ENCODE measurements around the gene ZNF793. TPM values are rescaled to one million over a fixed set of nuclear protein-coding genes. Genes with fewer than 3 reads are reported as not detected.

The ZNF793 gene
- total RNA-seq, 2 experiments from 2014 or later, result 0.25 to 0.53 TPM

GRCh38 chr19:37505958-37506386, 767 bp upstream of the ZNF793 start:
- DNase-seq (ENCODE audit: low spot score), result no peak
- CTCF ChIA-PET (ENCODE audit: unreplicated experiment), result no interaction called here
- peak overlapping the region; percentile 73 for H2AFZ ChIP-seq (ENCODE audit: low read length)

GRCh38 chr19:37507167-37507464, 377 bp downstream of the ZNF793 start:
- Histone ChIP-seq H3K4me2 (ENCODE audit: low read length) (peak overlapping the region; percentile 54; the same call in 1 of the 2 replicates), H3K36me3 (ENCODE audit: insufficient read depth, low read length) (no peaks in the 10 kb centered on the region), H2AFZ (ENCODE audit: low read length) (no peak overlapping the region), H3K27ac (ENCODE audit: low read depth, low read length, poor library complexity, severe bottlenecking) (no peak overlapping the region), H3K4me1 (ENCODE audit: insufficient read depth, low read length, poor library complexity, severe bottlenecking) (no peaks in the 10 kb centered on the region), H4K20me1 (ENCODE audit: insufficient read depth, low read length) (no peaks in the 10 kb centered on the region), H3K79me2 (ENCODE audit: insufficient read depth, low read depth, low read length) (no peaks in the 10 kb centered on the region), H3K9me2 (ENCODE audit: insufficient read depth, low read length) (no peaks in the 10 kb centered on the region), H3K4me3 (ENCODE audit: low read depth, low read length, poor library complexity, severe bottlenecking) (no peak overlapping the region), H3K9me3 (ENCODE audit: low read length) (no peaks in the 10 kb centered on the region)
- POLR2A ChIA-PET, result no interaction called here
- intact Hi-C loops (cut with micrococcal nuclease; ENCODE audit: unreplicated experiment), result no loop called here
- CTCF ChIA-PET (ENCODE audit: unreplicated experiment), result no interaction called here
- no peak for DNase-seq (ENCODE audit: low spot score)
- TF ChIP-seq EZH2phosphoT487 (IDR thresholded peaks at IDR 0.05; ENCODE audit: borderline replicate concordance, low read depth, low read length), result no peak
- no peak for TF ChIP-seq CTCF (conservative IDR thresholded peaks at IDR 0.05; ENCODE audit: low read length)
- no TSS peak for BruUV-seq (replicated peaks)

More at GRCh38 chr19:37505958-37506386, 767 bp upstream of the ZNF793 start:
- Histone ChIP-seq H3K4me1 (ENCODE audit: insufficient read depth, low read length, poor library complexity, severe bottlenecking) (no peaks in the 10 kb centered on the region), H3K9me2 (ENCODE audit: insufficient read depth, low read length) (no peaks in the 10 kb centered on the region), H3K27ac (ENCODE audit: low read depth, low read length, poor library complexity, severe bottlenecking) (no peak overlapping the region), H3K36me3 (ENCODE audit: insufficient read depth, low read length) (no peaks in the 10 kb centered on the region), H3K9me3 (ENCODE audit: low read length) (no peaks in the 10 kb centered on the region), H3K79me2 (ENCODE audit: insufficient read depth, low read depth, low read length) (no peaks in the 10 kb centered on the region), H4K20me1 (ENCODE audit: insufficient read depth, low read length) (no peaks in the 10 kb centered on the region), H3K4me2 (ENCODE audit: low read length) (peak overlapping the region; percentile 54), H3K4me3 (ENCODE audit: low read depth, low read length, poor library complexity, severe bottlenecking) (peak overlapping the region; percentile 51)
- BruUV-seq (replicated peaks), result no TSS peak
- TF ChIP-seq CTCF (conservative IDR thresholded peaks at IDR 0.05; ENCODE audit: low read length) (no peak), EZH2phosphoT487 (IDR thresholded peaks at IDR 0.05; ENCODE audit: borderline replicate concordance, low read depth, low read length) (no peak)
- POLR2A ChIA-PET, result no interaction called here
- intact Hi-C loops (cut with micrococcal nuclease; ENCODE audit: unreplicated experiment), result no loop called here

- Histone ChIP-seq H3K36me3 (ENCODE audit: insufficient read depth, low read length) (no peaks in the 10 kb centered on the region), H3K9me2 (ENCODE audit: insufficient read depth, low read length) (no peaks in the 10 kb centered on the region), H3K9me3 (ENCODE audit: low read length) (no peaks in the 10 kb centered on the region), H2AFZ (ENCODE audit: low read length) (no peak overlapping the region), H3K4me3 (ENCODE audit: low read depth, low read length, poor library complexity, severe bottlenecking) (no peak overlapping the region), H3K79me2 (ENCODE audit: insufficient read depth, low read depth, low read length) (no peaks in the 10 kb centered on the region), H3K27ac (ENCODE audit: low read depth, low read length, poor library complexity, severe bottlenecking) (no peak overlapping the region), H3K4me2 (ENCODE audit: low read length) (no peak overlapping the region), H4K20me1 (ENCODE audit: insufficient read depth, low read length) (no peaks in the 10 kb centered on the region), H3K4me1 (ENCODE audit: insufficient read depth, low read length, poor library complexity, severe bottlenecking) (no peaks in the 10 kb centered on the region)
- TF ChIP-seq EZH2phosphoT487 (IDR thresholded peaks at IDR 0.05; ENCODE audit: borderline replicate concordance, low read depth, low read length) (no peak), CTCF (conservative IDR thresholded peaks at IDR 0.05; ENCODE audit: low read length) (no peak)
- BruUV-seq (replicated peaks), result no TSS peak
- ChIA-PET POLR2A (no interaction called here), CTCF (ENCODE audit: unreplicated experiment) (no interaction called here)
- intact Hi-C loops (cut with micrococcal nuclease; ENCODE audit: unreplicated experiment), result no loop called here
- DNase-seq (ENCODE audit: low spot score), result no peak
Observed at GRCh38 chr19:37511186-37511585, 4.4 kb downstream of the ZNF793 start.

All from OCI-LY7 (cell line).